Caco-2 (cell line): ENCODE measurements around the gene CAPZB. TPM values are rescaled to one million over a fixed set of nuclear protein-coding genes. Genes with fewer than 3 reads are reported as not detected.

ENCODE experiments used
- BruUV-seq: library from RNA; stranded (reverse); fragments of 400-500 nt; replicated peaks from 2 replicates; lab custom pipeline; 2021; lab: Mats Ljungman, UMichigan
- CTCF ChIA-PET: fragments of 300-600 bp; sonication (Branson Sonifier 250); formaldehyde crosslinking; loops from one replicate; lab custom pipeline; 2022; ENCODE audit warnings: antibody characterized with exemption; lab: Charles Lee
- POLR2A ChIA-PET: fragments of 300-600 bp; sonication (Branson Sonifier 250); formaldehyde crosslinking; loops from one replicate; lab custom pipeline; 2022; ENCODE audit warnings: antibody characterized with exemption; lab: Charles Lee
- DNase-seq, 2 experiments: peaks; one replicate each; pipeline versions ENCODE4 v3.0.0 to v3.0.0-alpha.2; 2020 to 2022
- H3K27me3 ChIP-seq: replicated peaks from 2 replicates; pipeline ENCODE4 v1.6.0; 2011; ENCODE audit warnings: low read length; ENCODE audit not compliant: control insufficient read depth, insufficient read depth
- H3K36me3 ChIP-seq: 2 replicates; pipeline ENCODE4 v1.5.1; 2011; ENCODE audit warnings: low read length; ENCODE audit not compliant: control insufficient read depth, insufficient read depth
- H3K4me1 ChIP-seq: fragments of 250-450 bp; sonication (Bioruptor Pico); 2 replicates; pipeline ENCODE4 v1.5.1; 2020; ENCODE audit warnings: mild to moderate bottlenecking
- H3K4me3 ChIP-seq: 2 replicates; pipeline ENCODE4 v1.5.1; 2011; ENCODE audit warnings: low read depth, mild to moderate bottlenecking, control low read depth, low read length
- H3K9me3 ChIP-seq: fragments of 250-450 bp; sonication (Bioruptor Pico); 2 replicates; pipeline ENCODE4 v1.5.1; 2020; ENCODE audit warnings: mild to moderate bottlenecking, moderate library complexity
- H3K27ac Mint-ChIP-seq: one replicate; pipeline ENCODE4 v1.8.0; 2022; ENCODE audit warnings: mixed read lengths; ENCODE audit not compliant: unreplicated experiment
- H3K27me3 Mint-ChIP-seq: one replicate; pipeline ENCODE4 v1.8.0; 2022; ENCODE audit warnings: mixed read lengths; ENCODE audit not compliant: insufficient read depth, unreplicated experiment
- H3K36me3 Mint-ChIP-seq: one replicate; pipeline ENCODE4 v1.8.0; 2022; ENCODE audit warnings: mild to moderate bottlenecking, mixed read lengths; ENCODE audit not compliant: insufficient read depth, unreplicated experiment
- H3K4me1 Mint-ChIP-seq: one replicate; pipeline ENCODE4 v1.8.0; 2022; ENCODE audit warnings: low read depth, mixed read lengths; ENCODE audit not compliant: unreplicated experiment
- H3K4me3 Mint-ChIP-seq: one replicate; pipeline ENCODE4 v1.8.0; 2022; ENCODE audit warnings: mild to moderate bottlenecking, moderate library complexity, mixed read lengths; ENCODE audit not compliant: unreplicated experiment
- H3K9me3 Mint-ChIP-seq: one replicate; pipeline ENCODE4 v1.8.0; 2022; ENCODE audit warnings: mixed read lengths; ENCODE audit not compliant: unreplicated experiment
- CTCF ChIP-seq, 2 experiments: fragments of 200-600 bp in 1 of 2; IDR thresholded peaks; 1 replicate in 1 of 2; 2 replicates in 1 of 2; pipeline versions ENCODE4 v1.5.1 to v1.8.0; 2011 to 2022; ENCODE audit warnings: antibody characterized with exemption in 1 of 2, control low read depth in 1 of 2, inconsistent platforms in 1 of 2, low read depth in 1 of 2, low read length in 1 of 2, mild to moderate bottlenecking in 1 of 2, moderate library complexity in 1 of 2; ENCODE audit not compliant: insufficient read depth in 1 of 2, severe bottlenecking in 1 of 2, unreplicated experiment in 1 of 2
- intact Hi-C: fragments of 100-400 bp; cut with micrococcal nuclease; formaldehyde crosslinking; loops from one replicate; pipeline ENCODE4 v1.10.0; 2022; ENCODE audit not compliant: unreplicated experiment
- total RNA-seq: library from RNA; stranded (reverse); gene quantifications from 2 replicates; pipeline ENCODE4 v1.2.3, GENCODE V29; 2022

CAPZB gene
- total RNA-seq, 1 experiment from 2014 or later = 205 TPM

DNA sequence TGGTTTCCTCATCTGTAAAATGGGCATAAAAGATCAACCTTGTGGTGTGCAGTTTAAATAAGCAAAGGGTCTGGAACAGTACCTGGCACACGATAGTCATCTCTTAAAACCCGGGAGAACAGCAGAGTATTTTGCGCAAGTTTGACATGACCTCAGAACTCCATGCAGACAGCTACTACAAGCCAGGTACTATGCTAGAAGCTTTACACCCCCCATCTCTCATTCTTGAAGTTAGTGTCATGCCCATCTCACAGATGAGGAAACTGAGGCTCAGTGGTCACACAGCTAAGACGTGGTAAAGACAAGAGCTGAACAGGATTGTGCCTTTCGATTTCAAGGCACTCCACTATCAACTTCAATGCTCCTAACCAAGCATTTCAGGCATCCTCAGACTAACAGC lies 78.7 kb downstream of the CAPZB start:
- POLR2A ChIA-PET = no interaction called here
- H3K27me3 ChIP-seq = no peaks in the 10 kb centered on the region
- Mint-ChIP-seq H3K27ac (no peak overlapping the region), H3K9me3 (no peaks in the 10 kb centered on the region), H3K36me3 (peaks cover 33% of the 10 kb centered on the region), H3K4me3 (no peak overlapping the region), H3K4me1 (peaks cover 16% of the 10 kb centered on the region), H3K27me3 (no peaks in the 10 kb centered on the region)
- H3K9me3 ChIP-seq = no peaks in the 10 kb centered on the region
- H3K4me3 ChIP-seq = no peak overlapping the region
- H3K36me3 ChIP-seq = no peaks in the 10 kb centered on the region; the same call in none of the 2 replicates
- no peak for DNase-seq
- no peak for TF ChIP-seq CTCF (IDR thresholded peaks at IDR 0.05; ENCODE audit: insufficient read depth in 1 of 2, low read depth in 1 of 2, low read length in 1 of 2, severe bottlenecking in 1 of 2, unreplicated experiment in 1 of 2)
- H3K4me1 ChIP-seq = no peaks in the 10 kb centered on the region
- CTCF ChIA-PET = no interaction called here
- intact Hi-C loops = no loop called here
- BruUV-seq = no TSS peak

DNA sequence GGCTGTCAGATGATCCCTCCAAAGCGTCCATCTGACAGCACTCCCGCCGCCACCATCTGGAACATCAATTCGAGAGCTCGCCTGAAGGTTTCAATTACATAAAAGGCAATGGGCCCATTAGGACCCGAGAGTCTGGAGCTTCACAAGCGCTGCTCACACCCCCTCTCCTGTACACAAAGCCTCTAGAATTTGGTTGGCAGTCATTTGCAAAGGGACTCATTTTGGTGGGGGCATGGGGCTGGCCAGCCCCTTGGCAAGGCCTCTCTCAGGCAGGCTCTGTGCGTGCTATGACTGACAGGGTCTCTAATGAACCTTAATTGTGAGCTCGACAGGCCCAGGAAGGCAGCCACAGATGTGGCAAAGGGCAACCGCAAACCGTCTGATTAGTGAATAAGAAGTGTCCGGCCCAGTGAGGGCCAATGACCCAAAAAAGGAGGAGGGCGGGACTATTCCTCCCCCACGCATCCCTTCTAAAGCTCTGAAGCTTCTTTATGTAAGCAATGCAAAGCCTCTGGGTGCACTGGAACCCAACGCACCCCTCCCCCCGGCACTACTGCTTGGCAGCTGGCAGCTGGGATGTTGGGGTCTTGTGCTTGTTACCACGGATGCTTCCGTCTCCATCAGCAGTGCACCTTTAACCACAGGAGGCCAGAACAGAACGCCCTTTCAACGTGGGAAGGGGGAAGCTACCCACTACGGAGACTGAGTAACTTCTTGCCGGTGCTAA lies 79.4 kb downstream of the CAPZB start:
- Mint-ChIP-seq H3K36me3 (peaks cover 39% of the 10 kb centered on the region), H3K27ac (no peak overlapping the region), H3K4me3 (no peak overlapping the region), H3K27me3 (no peaks in the 10 kb centered on the region), H3K4me1 (peaks cover 20% of the 10 kb centered on the region), H3K9me3 (no peaks in the 10 kb centered on the region)
- POLR2A ChIA-PET = no interaction called here
- CTCF ChIA-PET = no interaction called here
- Histone ChIP-seq H3K27me3 (no peaks in the 10 kb centered on the region), H3K4me3 (no peak overlapping the region), H3K4me1 (no peaks in the 10 kb centered on the region), H3K9me3 (no peaks in the 10 kb centered on the region), H3K36me3 (no peaks in the 10 kb centered on the region; the same call in none of the 2 replicates)
- TF ChIP-seq CTCF (IDR thresholded peaks at IDR 0.05; ENCODE audit: insufficient read depth in 1 of 2, low read depth in 1 of 2, low read length in 1 of 2, severe bottlenecking in 1 of 2, unreplicated experiment in 1 of 2) = no peak
- no peak for DNase-seq
- BruUV-seq = no TSS peak
- intact Hi-C loops = no loop called here

- Mint-ChIP-seq H3K4me3 (no peak overlapping the region), H3K9me3 (no peaks in the 10 kb centered on the region), H3K36me3 (peaks cover 45% of the 10 kb centered on the region), H3K27ac (no peak overlapping the region), H3K27me3 (no peaks in the 10 kb centered on the region), H3K4me1 (peaks cover 22% of the 10 kb centered on the region)
- intact Hi-C loops = no loop called here
- H3K4me3 ChIP-seq = no peak overlapping the region
- H3K27me3 ChIP-seq = no peaks in the 10 kb centered on the region
- DNase-seq = no peak
- H3K36me3 ChIP-seq = no peaks in the 10 kb centered on the region; the same call in none of the 2 replicates
- no peaks in the 10 kb centered on the region for H3K4me1 ChIP-seq
- H3K9me3 ChIP-seq = no peaks in the 10 kb centered on the region
- POLR2A ChIA-PET = no interaction called here
- CTCF ChIA-PET = no interaction called here
- no TSS peak for BruUV-seq
- TF ChIP-seq CTCF (IDR thresholded peaks at IDR 0.05; ENCODE audit: insufficient read depth in 1 of 2, low read depth in 1 of 2, low read length in 1 of 2, severe bottlenecking in 1 of 2, unreplicated experiment in 1 of 2) = peak in 1 of 2 experiments; percentile 20
These were observed 80.1 kb downstream of the CAPZB start for GRCh38 chr1:19405195-19405760.
